Activated naive CD8-positive, alpha-beta T cell treated with anti-CD3 and anti-CD28 coated beads for 36 hours (primary cell): ENCODE measurements around the gene CEBPZOS. TPM values are rescaled to one million over a fixed set of nuclear protein-coding genes. Genes with fewer than 3 reads are reported as not detected.
"Not testable (repeated sequence)": the region's sequence is repeated elsewhere in the genome, so short reads cannot be mapped to it uniquely, and the experiment has no call there.

ENCODE experiments used
- DNase-seq: peaks from one replicate; pipeline ENCODE4 v3.0.0; 2021
- H3K27ac Mint-ChIP-seq: one replicate; pipeline ENCODE4 v1.8.0; 2022; ENCODE audit warnings: mild to moderate bottlenecking, moderate library complexity, mixed read lengths
- H3K27me3 Mint-ChIP-seq: one replicate; pipeline ENCODE4 v1.8.0; 2022; ENCODE audit warnings: mild to moderate bottlenecking, mixed read lengths
- H3K36me3 Mint-ChIP-seq: one replicate; pipeline ENCODE4 v1.8.0; 2021; ENCODE audit warnings: mild to moderate bottlenecking, mixed read lengths
- H3K4me1 Mint-ChIP-seq: one replicate; pipeline ENCODE4 v1.8.0; 2021; ENCODE audit warnings: mixed read lengths
- H3K4me3 Mint-ChIP-seq: one replicate; pipeline ENCODE4 v1.8.0; 2022; ENCODE audit warnings: mild to moderate bottlenecking, moderate library complexity, mixed read lengths
- H3K9me3 Mint-ChIP-seq: one replicate; pipeline ENCODE4 v1.8.0; 2022; ENCODE audit warnings: mixed read lengths
- total RNA-seq, 2 experiments: library from RNA; stranded (reverse); gene quantifications; one replicate each; pipeline ENCODE4 v1.2.3, GENCODE V29; 2021

CEBPZOS gene
- total RNA-seq, 2 experiments from 2014 or later: 37.3 to 38.8 TPM

GRCh38 chr2:37180640-37181039, 15.7 kb upstream of the CEBPZOS start:
- H3K27ac Mint-ChIP-seq: no peak overlapping the region
- peaks cover 5% of the 10 kb centered on the region for H3K27me3 Mint-ChIP-seq
- H3K4me1 Mint-ChIP-seq: peaks cover 4% of the 10 kb centered on the region
- no peak overlapping the region for H3K4me3 Mint-ChIP-seq
- H3K9me3 Mint-ChIP-seq: no peaks in the 10 kb centered on the region
- no peaks in the 10 kb centered on the region for H3K36me3 Mint-ChIP-seq
- DNase-seq: no peak

- H3K36me3 Mint-ChIP-seq: no peaks in the 10 kb centered on the region
- no peak for DNase-seq
- no peak overlapping the region for H3K4me3 Mint-ChIP-seq
- H3K27ac Mint-ChIP-seq: no peak overlapping the region
- peaks cover 5% of the 10 kb centered on the region for H3K27me3 Mint-ChIP-seq
- no peaks in the 10 kb centered on the region for H3K9me3 Mint-ChIP-seq
- peaks cover 4% of the 10 kb centered on the region for H3K4me1 Mint-ChIP-seq
Observed at GRCh38 chr2:37181726-37182684, 14.3 kb upstream of the CEBPZOS start.

GRCh38 chr2:37188570-37188969, 7.7 kb upstream of the CEBPZOS start, which contains the start of gene SULT6B1:
TSS of gene SULT6B1 (minus strand) at chr2:37188670. CDS start at chr2:37188640, 30 bp downstream.
- Mint-ChIP-seq H3K36me3 (no peaks in the 10 kb centered on the region), H3K27me3 (peaks cover 5% of the 10 kb centered on the region), H3K4me1 (no peaks in the 10 kb centered on the region), H3K4me3 (no peak within 1 kb of the TSS), H3K9me3 (no peaks in the 10 kb centered on the region), H3K27ac (no peak within 1 kb of the TSS)
- DNase-seq: no peak

GRCh38 chr2:37189452-37190153, 6.7 kb upstream of the CEBPZOS start:
- no peak overlapping the region for H3K27ac Mint-ChIP-seq
- no peak overlapping the region for H3K4me3 Mint-ChIP-seq
- H3K27me3 Mint-ChIP-seq: peaks cover 5% of the 10 kb centered on the region
- H3K9me3 Mint-ChIP-seq: no peaks in the 10 kb centered on the region
- no peaks in the 10 kb centered on the region for H3K36me3 Mint-ChIP-seq
- no peak for DNase-seq
- H3K4me1 Mint-ChIP-seq: no peaks in the 10 kb centered on the region

- no peaks in the 10 kb centered on the region for H3K9me3 Mint-ChIP-seq
- H3K27ac Mint-ChIP-seq: no peak overlapping the region
- no peak for DNase-seq
- peaks cover under 1% of the 10 kb centered on the region for H3K27me3 Mint-ChIP-seq
- H3K36me3 Mint-ChIP-seq: no peaks in the 10 kb centered on the region
- no peaks in the 10 kb centered on the region for H3K4me1 Mint-ChIP-seq
- no peak overlapping the region for H3K4me3 Mint-ChIP-seq
Observed at GRCh38 chr2:37190290-37190689, 6.0 kb upstream of the CEBPZOS start.

GRCh38 chr2:37191253-37191652, 5.0 kb upstream of the CEBPZOS start:
- Mint-ChIP-seq H3K9me3 (no peaks in the 10 kb centered on the region), H3K27me3 (peaks cover 1% of the 10 kb centered on the region), H3K27ac (no peak overlapping the region), H3K4me1 (peaks cover 2% of the 10 kb centered on the region), H3K4me3 (no peak overlapping the region), H3K36me3 (peaks cover 2% of the 10 kb centered on the region)
- no peak for DNase-seq

- DNase-seq: no peak
- peaks cover 5% of the 10 kb centered on the region for H3K36me3 Mint-ChIP-seq
- H3K9me3 Mint-ChIP-seq: no peaks in the 10 kb centered on the region
- H3K4me3 Mint-ChIP-seq: no peak overlapping the region
- no peak overlapping the region for H3K27ac Mint-ChIP-seq
- H3K4me1 Mint-ChIP-seq: peaks cover 4% of the 10 kb centered on the region
- peaks cover 3% of the 10 kb centered on the region for H3K27me3 Mint-ChIP-seq
Observed at GRCh38 chr2:37191747-37192146, 4.5 kb upstream of the CEBPZOS start.

GRCh38 chr2:37192551-37192950, 3.7 kb upstream of the CEBPZOS start:
- Mint-ChIP-seq H3K4me1 (peaks cover 8% of the 10 kb centered on the region), H3K36me3 (peaks cover 12% of the 10 kb centered on the region), H3K27me3 (peaks cover 3% of the 10 kb centered on the region), H3K9me3 (no peaks in the 10 kb centered on the region), H3K4me3 (no peak overlapping the region), H3K27ac (no peak overlapping the region)
- DNase-seq: no peak

GRCh38 chr2:37195862-37196319, 405 bp upstream of the CEBPZOS start:
- Mint-ChIP-seq H3K4me1 (peaks cover 25% of the 10 kb centered on the region), H3K36me3 (peaks cover 33% of the 10 kb centered on the region), H3K27ac (peak overlapping the region; percentile 98), H3K4me3 (peak overlapping the region; percentile 96)
- not testable (repeated sequence) for H3K9me3 Mint-ChIP-seq, H3K27me3 Mint-ChIP-seq, DNase-seq

GRCh38 chr2:37198681-37199065, 2.4 kb downstream of the CEBPZOS start:
- Mint-ChIP-seq H3K27me3 (peaks cover 3% of the 10 kb centered on the region), H3K9me3 (peaks cover 2% of the 10 kb centered on the region), H3K4me3 (no peak overlapping the region), H3K36me3 (peaks cover 51% of the 10 kb centered on the region), H3K27ac (no peak overlapping the region), H3K4me1 (peaks cover 40% of the 10 kb centered on the region)
- DNase-seq: no peak

- Mint-ChIP-seq H3K4me1 (peaks cover 44% of the 10 kb centered on the region), H3K4me3 (no peak overlapping the region), H3K27me3 (peaks cover 3% of the 10 kb centered on the region), H3K36me3 (peaks cover 74% of the 10 kb centered on the region), H3K27ac (peak overlapping the region; percentile 70), H3K9me3 (peaks cover 9% of the 10 kb centered on the region)
- no peak for DNase-seq
Observed at GRCh38 chr2:37201208-37201607, 4.9 kb downstream of the CEBPZOS start.

GRCh38 chr2:37201766-37202165, 5.5 kb downstream of the CEBPZOS start:
- H3K36me3 Mint-ChIP-seq: peaks cover 76% of the 10 kb centered on the region
- H3K9me3 Mint-ChIP-seq: peaks cover 12% of the 10 kb centered on the region
- H3K4me3 Mint-ChIP-seq: peak overlapping the region; percentile 14
- peak overlapping the region; percentile 55 for H3K27ac Mint-ChIP-seq
- DNase-seq: peak; percentile 60
- H3K4me1 Mint-ChIP-seq: peaks cover 44% of the 10 kb centered on the region
- H3K27me3 Mint-ChIP-seq: no peaks in the 10 kb centered on the region

GRCh38 chr2:37203708-37204107, 7.4 kb downstream of the CEBPZOS start:
- H3K27ac Mint-ChIP-seq: no peak overlapping the region
- no peak for DNase-seq
- no peak overlapping the region for H3K4me3 Mint-ChIP-seq
- H3K9me3 Mint-ChIP-seq: peaks cover 31% of the 10 kb centered on the region
- peaks cover 45% of the 10 kb centered on the region for H3K4me1 Mint-ChIP-seq
- peaks cover 82% of the 10 kb centered on the region for H3K36me3 Mint-ChIP-seq
- H3K27me3 Mint-ChIP-seq: no peaks in the 10 kb centered on the region

- not testable (repeated sequence) for H3K27ac Mint-ChIP-seq, DNase-seq, H3K27me3 Mint-ChIP-seq, H3K4me3 Mint-ChIP-seq
- peaks cover 43% of the 10 kb centered on the region for H3K4me1 Mint-ChIP-seq
- H3K36me3 Mint-ChIP-seq: peaks cover 87% of the 10 kb centered on the region
- peaks cover 42% of the 10 kb centered on the region for H3K9me3 Mint-ChIP-seq
Observed at GRCh38 chr2:37205071-37205661, 8.9 kb downstream of the CEBPZOS start.
